DOHH2 (cell line): ENCODE data around the gene TMEM9B.
"Not testable (repeated sequence)": the region's sequence is repeated elsewhere in the genome, so short reads cannot be mapped to it uniquely, and the experiment has no call there.

Experiments used
- H3F3A ChIP-seq: fragments of 200-600 bp; sonication (generic), shearing (Covaris generic); 2 replicates; pipeline ENCODE4 v1.6.0; 2016; ENCODE audit warnings: antibody characterized with exemption, mild to moderate bottlenecking; ENCODE audit not compliant: control insufficient read depth, insufficient read depth
- H3K27ac ChIP-seq: fragments of 200-600 bp; sonication (generic); 2 replicates; pipeline ENCODE4 v1.5.1; 2014; ENCODE audit warnings: low read depth, mild to moderate bottlenecking, low read length, moderate library complexity
- H3K27me3 ChIP-seq: fragments of 200-600 bp; sonication (generic); 2 replicates; pipeline ENCODE4 v1.6.1; 2014; ENCODE audit warnings: mild to moderate bottlenecking, low read length, mixed read lengths; ENCODE audit not compliant: control insufficient read depth
- H3K36me3 ChIP-seq: fragments of 200-600 bp; sonication (generic); 2 replicates; pipeline ENCODE4 v1.6.1; 2014; ENCODE audit warnings: mild to moderate bottlenecking, low read length, moderate library complexity, mixed read lengths; ENCODE audit not compliant: control insufficient read depth
- H3K4me1 ChIP-seq: fragments of 200-600 bp; sonication (generic); 2 replicates; pipeline ENCODE4 v1.6.1; 2014; ENCODE audit warnings: mild to moderate bottlenecking, low read length, mixed read lengths; ENCODE audit not compliant: control insufficient read depth
- H3K4me2 ChIP-seq: fragments of 200-600 bp; sonication (generic); 2 replicates; pipeline ENCODE4 v1.6.0; 2014; ENCODE audit warnings: mild to moderate bottlenecking, low read length, moderate library complexity
- H3K4me3 ChIP-seq: fragments of 200-600 bp; sonication (generic); 2 replicates; pipeline ENCODE4 v1.5.1; 2014; ENCODE audit warnings: mild to moderate bottlenecking, low read length, mixed read lengths
- H3K79me2 ChIP-seq: fragments of 200-600 bp; sonication (generic); 2 replicates; pipeline ENCODE4 v1.6.1; 2014; ENCODE audit warnings: mild to moderate bottlenecking, low read length, mixed read lengths; ENCODE audit not compliant: control insufficient read depth
- H3K9me2 ChIP-seq: fragments of 200-600 bp; sonication (generic); replicated peaks from 2 replicates; pipeline ENCODE4 v1.6.1; 2014; ENCODE audit warnings: mild to moderate bottlenecking, low read length, mixed read lengths; ENCODE audit not compliant: control insufficient read depth
- H3K9me3 ChIP-seq: fragments of 200-600 bp; sonication (generic); 2 replicates; pipeline ENCODE4 v1.6.1; 2014; ENCODE audit warnings: antibody characterized with exemption, low read length, mixed read lengths; ENCODE audit not compliant: control insufficient read depth, insufficient read depth
- H4K20me1 ChIP-seq: fragments of 200-600 bp; sonication (generic); 2 replicates; pipeline ENCODE4 v1.6.0; 2014; ENCODE audit warnings: low read depth, mild to moderate bottlenecking, antibody characterized with exemption, low read length, moderate library complexity; ENCODE audit not compliant: control insufficient read depth, insufficient read depth
- CTCF ChIP-seq: fragments of 200-600 bp; sonication (generic); IDR thresholded peaks from one replicate; pipeline ENCODE4 v1.5.1; 2014; ENCODE audit warnings: antibody characterized with exemption, mild to moderate bottlenecking, low read depth, low read length; ENCODE audit not compliant: poor library complexity, severe bottlenecking
- EZH2phosphoT487 ChIP-seq: fragments of 200-600 bp; sonication (generic); IDR thresholded peaks from 2 replicates; pipeline ENCODE4 v1.6.1; 2017; ENCODE audit warnings: borderline replicate concordance, mild to moderate bottlenecking, antibody characterized with exemption, low read length, moderate library complexity, mixed read lengths

The TMEM9B gene

GRCh38 chr11:8983552-8983951 is 19.3 kb upstream of the TMEM9B start:
- Histone ChIP-seq H3K79me2 (no peaks in the 10 kb centered on the region), H3K4me2 (no peak overlapping the region), H3K4me3 (no peak overlapping the region), H3K27me3 (peaks cover 7% of the 10 kb centered on the region), H3K36me3 (no peaks in the 10 kb centered on the region), H3K27ac (no peak overlapping the region), H3K9me2 (no peaks in the 10 kb centered on the region), H3F3A (no peaks in the 10 kb centered on the region), H3K4me1 (no peaks in the 10 kb centered on the region), H4K20me1 (no peaks in the 10 kb centered on the region), H3K9me3 (no peaks in the 10 kb centered on the region)
- no peak for TF ChIP-seq CTCF
- TF ChIP-seq EZH2phosphoT487, result no peak

- Histone ChIP-seq H3K36me3 (no peaks in the 10 kb centered on the region), H4K20me1 (no peaks in the 10 kb centered on the region), H3K27me3 (0 out of 2 replicates have a peak, but pooled peaks cover 2% of the 10 kb centered on the region), H3K79me2 (no peaks in the 10 kb centered on the region), H3F3A (no peaks in the 10 kb centered on the region), H3K9me2 (no peaks in the 10 kb centered on the region), H3K9me3 (no peaks in the 10 kb centered on the region), H3K4me2 (no peak overlapping the region), H3K4me3 (no peak overlapping the region), H3K4me1 (no peaks in the 10 kb centered on the region), H3K27ac (no peak overlapping the region)
- TF ChIP-seq EZH2phosphoT487 (no peak), CTCF (no peak)
Measured at GRCh38 chr11:8980485-8980884, 16.2 kb upstream of the TMEM9B start.

- H3K9me2 ChIP-seq, H3K4me3 ChIP-seq: not testable (repeated sequence)
Measured at GRCh38 chr11:8979365-8979764, 15.1 kb upstream of the TMEM9B start.

GRCh38 chr11:8973121-8973520 is 8.9 kb upstream of the TMEM9B start:
- Histone ChIP-seq H3K4me2 (no peak overlapping the region), H3F3A (no peaks in the 10 kb centered on the region), H3K79me2 (no peaks in the 10 kb centered on the region), H3K36me3 (no peaks in the 10 kb centered on the region), H3K4me3 (no peak overlapping the region), H3K27me3 (no peaks in the 10 kb centered on the region), H3K9me3 (no peaks in the 10 kb centered on the region), H3K4me1 (no peaks in the 10 kb centered on the region), H3K9me2 (no peaks in the 10 kb centered on the region), H3K27ac (no peak overlapping the region), H4K20me1 (no peaks in the 10 kb centered on the region)
- TF ChIP-seq CTCF (no peak), EZH2phosphoT487 (no peak)

More at GRCh38 chr11:8979365-8979764, 15.1 kb upstream of the TMEM9B start:
- H3K27me3 ChIP-seq, H3K36me3 ChIP-seq, H3K27ac ChIP-seq, H3K79me2 ChIP-seq, H3K9me3 ChIP-seq, H3K4me2 ChIP-seq, H3F3A ChIP-seq, H3K4me1 ChIP-seq, H4K20me1 ChIP-seq: not testable (repeated sequence)
